Heart right ventricle (tissue), 16 donors: ENCODE measurements around the gene TEAD1. TPM values are rescaled to one million over a fixed set of nuclear protein-coding genes. Genes with fewer than 3 reads are reported as not detected.
A peak's percentile ranks its signal among the peaks of the same experiment; 100 is the strongest.

Experiments used
- ATAC-seq, 8 donors: fragments of 200-7000 bp; cut with Tn5 transposase; one replicate each; pipeline ENCODE4 v1.9.1; 2020; ENCODE audit warnings: mild to moderate bottlenecking in 8 of 8, moderate library complexity in 8 of 8, moderate number of reproducible peaks in 1 of 8
- DNase-seq, 2 donors: peaks; one replicate each; pipeline ENCODE4 v3.0.0-alpha.2; 2020
- H3K27ac ChIP-seq, 10 donors: fragments of 200-600 bp; sonication (generic) in 2 of 10; one replicate each; pipeline versions ENCODE4 v1.5.0 to v1.8.0; 2020 to 2022; ENCODE audit warnings: mild to moderate bottlenecking in 3 of 10
- H3K27me3 ChIP-seq, 7 donors: fragments of 200-600 bp; one replicate each; pipeline ENCODE4 v1.8.0; 2021 to 2022; ENCODE audit warnings: mild to moderate bottlenecking in 2 of 7
- H3K36me3 ChIP-seq, 9 donors: fragments of 200-600 bp; sonication (generic) in 1 of 9; one replicate each; pipeline versions ENCODE4 v1.5.0 to v1.8.0; 2020 to 2022; ENCODE audit warnings: mild to moderate bottlenecking in 2 of 9
- H3K4me1 ChIP-seq, 9 donors: fragments of 200-600 bp; sonication (generic) in 1 of 9; one replicate each; pipeline versions ENCODE4 v1.5.0 to v1.8.0; 2020 to 2022; ENCODE audit warnings: mild to moderate bottlenecking in 4 of 9
- H3K4me3 ChIP-seq, 10 donors: fragments of 200-600 bp; sonication (generic) in 2 of 10; one replicate each; pipeline versions ENCODE4 v1.5.0 to v1.8.0; 2020 to 2022; ENCODE audit warnings: mild to moderate bottlenecking in 7 of 10, moderate library complexity in 2 of 10
- H3K9me3 ChIP-seq, 11 donors: fragments of 200-600 bp in 10 of 11; sonication (generic) in 2 of 11; one replicate each; pipeline versions ENCODE4 v1.5.0 to v1.8.0; 2013 to 2022; ENCODE audit warnings: mild to moderate bottlenecking in 2 of 11, control low read depth in 1 of 11, moderate library complexity in 1 of 11
- CTCF ChIP-seq, 9 donors: fragments of 200-600 bp; sonication (generic) in 2 of 9; IDR thresholded peaks; one replicate each; pipeline versions ENCODE4 v1.5.0 to v1.8.0; 2021 to 2022; ENCODE audit warnings: antibody characterized with exemption in 9 of 9, mild to moderate bottlenecking in 5 of 9, moderate library complexity in 1 of 9
- WGBS, 2 donors: extraction: QIAGEN DNeasy Blood & Tissue Kit; methylation state at CpG; one replicate each; pipeline ENCODE4 v1.1.7; 2013; ENCODE audit warnings: inconsistent platforms in 1 of 2; 5-methylcytosine and 5-hydroxymethylcytosine counted together
- intact Hi-C, 10 donors: fragments of 100-400 bp; cut with DNase I; formaldehyde crosslinking; loops; one replicate each; pipeline versions ENCODE4 v1.11.1 to v1.14.2; 2022
- polyA plus RNA-seq, 2 donors: library from polyadenylated mRNA; stranded (reverse); fragments of 200-250 nt; gene quantifications; one replicate each; pipeline ENCODE4 v1.2.3, GENCODE V29; 2013
- total RNA-seq, 10 donors: library from RNA; stranded (reverse); fragmentation: NEBNext Ultra II Directional in 3 of 10; extraction: Animal tissue kit (Norgen Biotek cat#: 25700) in 3 of 10; gene quantifications; one replicate each; pipeline versions ENCODE4 v1.2.1 to v1.2.4, GENCODE V29; 2021 to 2023
- donor health status: Arrhythmogenic right ventricular cardiomyopathy.
- donor health status: ischemic (EF 13 %, LVEDD 7.1; RV severe dilation, severe dysfunction).
- donor health status: healthy with polysubstance abuse.
- donor health status: DM: no; HTN: yes; CAD: no.
- donor health status: DM: no; HTN: no; CAD: no.
- donor health status: ischemic (EF 25% LVEDD 6.9; RV normal size, moderate dysfunction).
- donor health status: ischemic (EF 25% LVEDD 5.7; RV mildly dilated, moderate dysfunction).
- donor health status: healthy.
- donor health status: DM: yes; HTN: yes; CAD: no.
- donor health status: Ischemic cardiomyopathy.
- donor health status: ischemic (EF 35%, LVEDD 5.7; RV mildly dilated, moderate dysfunction).
- donor health status: nonischemic (EF 11% LVEDD 7.7; RV severe dilation, severe dysfunction).
- donor health status: DM: yes; HTN: yes; CAD: no.
- donor health status: PGD.
- donor health status: ischemic (EF 29% LVEDD 5.4; RV normal size, mild dysfunction).
- donor health status: nonischemic (EF 23%, LVEDD 6.1; RV moderate dilation, normal function).

Gene TEAD1
- total and polyA plus RNA-seq, 12 donors = 12.7 to 138 (median 116) TPM

GRCh38 chr11:12787847-12788246 lies 113.6 kb downstream of the TEAD1 start:
- Histone ChIP-seq H3K27me3 (no peaks in the 10 kb centered on the region), H3K27ac (no peak overlapping the region), H3K9me3 (no peaks in the 10 kb centered on the region), H3K4me1 (peaks cover 0 to 36% (median 14%) of the 10 kb centered on the region in 9 donors), H3K36me3 (no peaks in the 10 kb centered on the region), H3K4me3 (no peak overlapping the region)
- intact Hi-C loops = no loop called here
- ATAC-seq (no peak), DNase-seq (no peak)
- 78 to 79% methylated on average over 9 of the region's 9 CpGs for WGBS, 2 donors
- TF ChIP-seq CTCF (IDR thresholded peaks at IDR 0.05) = no peak

GRCh38 chr11:12789054-12789453 lies 114.8 kb downstream of the TEAD1 start:
- WGBS, 2 donors = 87 to 100% methylated on average over 1 of the region's 1 CpG
- H3K36me3 ChIP-seq = no peaks in the 10 kb centered on the region
- H3K4me3 ChIP-seq = no peak overlapping the region
- DNase-seq (no peak), ATAC-seq (no peak)
- H3K9me3 ChIP-seq = no peaks in the 10 kb centered on the region
- intact Hi-C loops = no loop called here
- H3K27me3 ChIP-seq = no peaks in the 10 kb centered on the region
- no peak overlapping the region for H3K27ac ChIP-seq
- peaks cover 0 to 34% (median 14%) of the 10 kb centered on the region in 9 donors for H3K4me1 ChIP-seq
- no peak for TF ChIP-seq CTCF (IDR thresholded peaks at IDR 0.05)

GRCh38 chr11:12789596-12790215 lies 115.5 kb downstream of the TEAD1 start:
- peak in 1 of 8 donors; percentile 25 for ATAC-seq
- no peak for TF ChIP-seq CTCF (IDR thresholded peaks at IDR 0.05)
- no peak overlapping the region for H3K27ac ChIP-seq
- H3K4me1 ChIP-seq = peaks cover 0 to 33% (median 10%) of the 10 kb centered on the region in 9 donors
- no peaks in the 10 kb centered on the region for H3K9me3 ChIP-seq
- DNase-seq = no peak
- peaks cover 0 to 4% (median 0%) of the 10 kb centered on the region in 9 donors for H3K36me3 ChIP-seq
- no peaks in the 10 kb centered on the region for H3K27me3 ChIP-seq
- H3K4me3 ChIP-seq = no peak overlapping the region
- intact Hi-C loops = no loop called here
- WGBS, 2 donors = 68 to 79% methylated on average over 9 of the region's 9 CpGs

- Histone ChIP-seq H3K36me3 (peaks cover 0 to 11% (median 0%) of the 10 kb centered on the region in 9 donors), H3K27me3 (no peaks in the 10 kb centered on the region), H3K4me3 (no peak overlapping the region), H3K4me1 (peaks cover 0 to 23% (median 4%) of the 10 kb centered on the region in 9 donors), H3K9me3 (no peaks in the 10 kb centered on the region), H3K27ac (no peak overlapping the region)
- ATAC-seq = no peak
- no peak for TF ChIP-seq CTCF (IDR thresholded peaks at IDR 0.05)
- WGBS, 2 donors = 66 to 74% methylated on average over 5 of the region's 5 CpGs
- DNase-seq = no peak
- intact Hi-C loops = no loop called here
Measured at GRCh38 chr11:12790861-12791616, 116.8 kb downstream of the TEAD1 start.
